GM23248 (cell line): ENCODE results near the gene OR10H4. TPM values are rescaled to one million over a fixed set of nuclear protein-coding genes. Genes with fewer than 3 reads are reported as not detected.
"Not testable (repeated sequence)": the region's sequence is repeated elsewhere in the genome, so short reads cannot be mapped to it uniquely, and the experiment has no call there.

ENCODE experiments used
- DNase-seq: peaks from one replicate; pipeline ENCODE4 v3.0.0-alpha.2; 2015
- H2AFZ ChIP-seq: fragments of 200-600 bp; sonication (generic); 2 replicates; pipeline ENCODE4 v1.6.1; 2016; ENCODE audit warnings: antibody characterized with exemption
- H3F3A ChIP-seq: fragments of 200-600 bp; sonication (generic); 2 replicates; pipeline ENCODE4 v1.6.1; 2016; ENCODE audit warnings: mild to moderate bottlenecking, antibody characterized with exemption, mixed run types; ENCODE audit not compliant: insufficient read depth
- H3K27ac ChIP-seq: fragments of 200-600 bp; sonication (generic); 2 replicates; pipeline ENCODE4 v1.5.1; 2016; ENCODE audit warnings: mild to moderate bottlenecking
- H3K27me3 ChIP-seq: fragments of 200-600 bp; sonication (generic); replicated peaks from 2 replicates; pipeline ENCODE4 v1.6.1; 2016; ENCODE audit warnings: mild to moderate bottlenecking; ENCODE audit not compliant: insufficient read depth
- H3K36me3 ChIP-seq: fragments of 200-600 bp; sonication (generic); 2 replicates; pipeline ENCODE4 v1.6.1; 2016; ENCODE audit warnings: low read depth, mild to moderate bottlenecking
- H3K4me1 ChIP-seq: fragments of 200-600 bp; sonication (generic); 2 replicates; pipeline ENCODE4 v1.6.1; 2016; ENCODE audit warnings: mild to moderate bottlenecking; ENCODE audit not compliant: insufficient read depth
- H3K4me2 ChIP-seq: fragments of 200-600 bp; sonication (generic); one replicate; pipeline ENCODE4 v1.6.1; 2016; ENCODE audit warnings: mild to moderate bottlenecking; ENCODE audit not compliant: unreplicated experiment
- H3K4me3 ChIP-seq: fragments of 200-600 bp; sonication (generic); 2 replicates; pipeline ENCODE4 v1.5.1; 2016; ENCODE audit warnings: mild to moderate bottlenecking
- H3K79me2 ChIP-seq: fragments of 200-600 bp; sonication (generic); 2 replicates; pipeline ENCODE4 v1.6.1; 2016; ENCODE audit warnings: mild to moderate bottlenecking; ENCODE audit not compliant: insufficient read depth
- H3K9ac ChIP-seq: fragments of 200-600 bp; sonication (generic); 2 replicates; pipeline ENCODE4 v1.6.1; 2016; ENCODE audit warnings: mild to moderate bottlenecking
- H3K9me2 ChIP-seq: fragments of 200-600 bp; sonication (generic); 2 replicates; pipeline ENCODE4 v1.6.1; 2016; ENCODE audit warnings: mixed run types, mild to moderate bottlenecking, moderate library complexity; ENCODE audit not compliant: insufficient read depth
- H3K9me3 ChIP-seq: fragments of 200-600 bp; sonication (generic); one replicate; pipeline ENCODE4 v1.6.1; 2017; ENCODE audit warnings: low read depth
- H4K20me1 ChIP-seq: fragments of 200-600 bp; sonication (generic); 2 replicates; pipeline ENCODE4 v1.6.0; 2016; ENCODE audit not compliant: insufficient read depth
- EZH2 ChIP-seq: fragments of 200-600 bp; sonication (generic); IDR thresholded peaks from 2 replicates; pipeline ENCODE4 v1.6.1; 2018; ENCODE audit warnings: antibody characterized with exemption, mild to moderate bottlenecking; ENCODE audit not compliant: insufficient read depth, poor library complexity, severe bottlenecking
- EZH2phosphoT487 ChIP-seq: fragments of 200-600 bp; sonication (generic); IDR thresholded peaks from 2 replicates; pipeline ENCODE4 v1.6.1; 2018; ENCODE audit warnings: antibody characterized with exemption, moderate library complexity, mild to moderate bottlenecking, low read depth; ENCODE audit not compliant: insufficient read depth
- WGBS, 2 experiments: methylation state at CpG; one replicate each; pipeline ENCODE4 v1.1.6; 2015 to 2017; ENCODE audit warnings: low lambda C conversion rate in 2 of 2, low coverage in 1 of 2; ENCODE audit errors: missing lambda C conversion rate in 2 of 2; 5-methylcytosine and 5-hydroxymethylcytosine counted together
- in situ Hi-C: fragments of 300-500 bp; cut with MboI; formaldehyde crosslinking; loops from 2 replicates; pipeline ENCODE4 v1.15.0; 2020
- polyA plus RNA-seq: library from polyadenylated mRNA; unstranded; fragments of >200 nt; fragmentation: Nextera tagmentation; extraction: Ambion mirVana; gene quantifications from 2 replicates; pipeline ENCODE4 v1.2.1, GENCODE V29; 2016
- total RNA-seq: library from RNA; depleted of rRNA; stranded (reverse); fragments of >200 nt; shearing (Covaris generic); gene quantifications from 2 replicates; pipeline ENCODE4 v1.2.3, GENCODE V29; 2014

OR10H4 gene
- total and polyA plus RNA-seq, 2 experiments from 2014 or later = not detected

- WGBS, 2 experiments = 54 to 58% methylated on average over 4 of the region's 4 CpGs
- Histone ChIP-seq H3K9me2 (no peaks in the 10 kb centered on the region), H3K4me1 (no peaks in the 10 kb centered on the region), H3F3A (no peaks in the 10 kb centered on the region), H2AFZ (no peak overlapping the region), H3K4me2 (no peak overlapping the region), H3K9me3 (no peaks in the 10 kb centered on the region), H3K4me3 (no peak overlapping the region), H4K20me1 (no peaks in the 10 kb centered on the region), H3K27me3 (no peaks in the 10 kb centered on the region), H3K9ac (no peak overlapping the region), H3K79me2 (no peaks in the 10 kb centered on the region), H3K27ac (no peak overlapping the region), H3K36me3 (no peaks in the 10 kb centered on the region)
- DNase-seq = no peak
- in situ Hi-C loops = no loop called here
- no peak for TF ChIP-seq EZH2phosphoT487
- no peak for TF ChIP-seq EZH2
These were observed 30.5 kb downstream of the OR10H4 start for GRCh38 chr19:15979293-15979692.

DNA sequence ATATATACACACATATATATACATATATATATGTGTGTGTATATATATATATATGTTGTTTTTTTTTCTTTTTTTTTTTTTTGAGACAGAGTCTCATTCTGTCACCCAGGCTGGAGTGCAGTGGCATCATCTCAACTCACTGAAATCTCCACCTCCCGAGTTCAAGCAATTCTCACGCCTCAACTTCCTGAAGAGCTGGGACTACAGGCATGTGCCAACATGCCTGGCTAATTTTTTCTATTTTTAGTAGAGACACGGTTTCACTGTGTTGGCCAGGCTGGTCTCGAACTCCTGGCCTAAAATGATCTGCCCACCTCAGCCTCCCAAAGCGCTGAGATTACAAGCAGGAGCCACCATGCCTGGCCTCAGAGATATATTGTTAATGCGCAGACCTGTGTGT is 37.0 kb downstream of the OR10H4 start:
- H4K20me1 ChIP-seq, H3K27ac ChIP-seq, H3K4me3 ChIP-seq, DNase-seq, H3K9ac ChIP-seq, H3K9me3 ChIP-seq, H3K36me3 ChIP-seq, H3K4me2 ChIP-seq, H3K27me3 ChIP-seq, in situ Hi-C loops, H3K9me2 ChIP-seq, H2AFZ ChIP-seq, H3F3A ChIP-seq, H3K79me2 ChIP-seq, H3K4me1 ChIP-seq: not testable (repeated sequence)
- WGBS, 2 experiments = 33 to 42% methylated on average over 6 of the region's 6 CpGs

- Histone ChIP-seq H4K20me1 (no peaks in the 10 kb centered on the region), H3K4me1 (no peaks in the 10 kb centered on the region), H3K4me2 (no peak overlapping the region), H3K9me3 (no peaks in the 10 kb centered on the region), H3K9ac (no peak overlapping the region), H2AFZ (no peak overlapping the region), H3K79me2 (no peaks in the 10 kb centered on the region), H3F3A (no peaks in the 10 kb centered on the region), H3K36me3 (no peaks in the 10 kb centered on the region), H3K9me2 (no peaks in the 10 kb centered on the region), H3K27ac (no peak overlapping the region), H3K4me3 (no peak overlapping the region), H3K27me3 (no peaks in the 10 kb centered on the region)
- TF ChIP-seq EZH2phosphoT487 = no peak
- TF ChIP-seq EZH2 = no peak
- in situ Hi-C loops = no loop called here
- no peak for DNase-seq
- WGBS, 2 experiments = 24 to 32% methylated on average over 2 of the region's 2 CpGs
These were observed 37.9 kb downstream of the OR10H4 start for GRCh38 chr19:15986701-15987100.

DNA sequence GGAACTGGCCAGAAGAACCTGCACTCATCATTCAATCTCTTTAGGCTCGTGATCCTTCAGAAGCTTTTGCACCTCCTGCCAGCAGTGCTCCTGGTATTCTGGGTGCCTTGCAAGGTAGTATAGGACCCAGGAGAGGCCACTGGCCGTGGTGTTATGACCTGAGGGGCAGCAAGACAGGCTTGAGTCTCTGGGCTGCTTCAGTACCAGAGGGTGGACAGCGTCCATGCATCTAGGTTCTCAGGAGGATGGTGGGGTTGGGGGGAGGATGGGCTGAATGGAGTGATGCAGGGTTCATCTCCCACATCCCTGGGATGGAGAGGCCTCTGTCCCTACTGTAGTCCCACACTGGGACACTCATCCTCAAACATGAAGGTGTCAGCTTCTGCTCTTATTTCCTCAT is 41.1 kb downstream of the OR10H4 start:
- Histone ChIP-seq H3K4me2 (no peak overlapping the region), H4K20me1 (no peaks in the 10 kb centered on the region), H3K4me3 (no peak overlapping the region), H2AFZ (no peak overlapping the region), H3K9me3 (no peaks in the 10 kb centered on the region), H3K4me1 (no peaks in the 10 kb centered on the region), H3K79me2 (no peaks in the 10 kb centered on the region), H3F3A (no peaks in the 10 kb centered on the region), H3K27me3 (no peaks in the 10 kb centered on the region), H3K36me3 (no peaks in the 10 kb centered on the region), H3K27ac (no peak overlapping the region), H3K9ac (no peak overlapping the region), H3K9me2 (no peaks in the 10 kb centered on the region)
- DNase-seq = no peak
- in situ Hi-C loops = no loop called here
- 10 to 14% methylated on average over 3 of the region's 3 CpGs for WGBS, 2 experiments
- TF ChIP-seq EZH2 (no peak), EZH2phosphoT487 (no peak)

DNA sequence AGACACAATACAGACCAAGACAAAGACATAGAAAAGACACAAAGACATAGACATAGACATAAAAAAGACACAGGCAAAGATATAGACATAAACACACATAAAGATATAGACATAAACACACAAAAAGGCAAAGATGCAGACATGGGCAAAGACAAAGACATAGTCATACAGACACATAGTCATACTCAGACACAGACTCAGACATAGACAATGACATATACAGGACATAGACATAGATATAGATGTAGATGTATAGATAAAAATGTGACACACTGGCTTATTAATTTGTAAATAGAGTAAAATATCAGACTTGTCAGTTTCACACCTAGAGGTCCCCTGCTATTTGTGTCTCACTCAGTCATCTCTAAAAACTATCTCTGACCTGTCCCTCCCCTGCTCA is 42.8 kb downstream of the OR10H4 start:
- Histone ChIP-seq H3K9me3 (no peaks in the 10 kb centered on the region), H3K36me3 (no peaks in the 10 kb centered on the region), H2AFZ (no peak overlapping the region), H3K9ac (no peak overlapping the region), H4K20me1 (no peaks in the 10 kb centered on the region), H3F3A (no peaks in the 10 kb centered on the region), H3K4me3 (no peak overlapping the region), H3K27ac (no peak overlapping the region), H3K4me1 (no peaks in the 10 kb centered on the region), H3K9me2 (no peaks in the 10 kb centered on the region), H3K27me3 (no peaks in the 10 kb centered on the region), H3K4me2 (no peak overlapping the region), H3K79me2 (no peaks in the 10 kb centered on the region)
- no peak for TF ChIP-seq EZH2phosphoT487
- TF ChIP-seq EZH2 = no peak
- no peak for DNase-seq
- in situ Hi-C loops = no loop called here
